HG02870 (cell line): ENCODE data around the gene SLC19A1.

Source experiments
- ATAC-seq: cut with Tn5 transposase; IDR thresholded peaks from one replicate; pipeline ENCODE4 v1.9.1; 2021; ENCODE audit warnings: mild to moderate bottlenecking, moderate library complexity; ENCODE audit not compliant: unreplicated experiment

SLC19A1 gene

GRCh38 chr21:45469273-45470086 lies 72.8 kb downstream of the SLC19A1 start:
- no peak for ATAC-seq

- no peak for ATAC-seq
Measured at GRCh38 chr21:45468971-45469272, 73.3 kb downstream of the SLC19A1 start.

- no peak for ATAC-seq
Measured at GRCh38 chr21:45468051-45468970, 73.9 kb downstream of the SLC19A1 start.

GRCh38 chr21:45467221-45467779 lies 74.9 kb downstream of the SLC19A1 start:
- no peak for ATAC-seq

GRCh38 chr21:45466330-45467220 lies 75.7 kb downstream of the SLC19A1 start:
- ATAC-seq = no peak

- no peak for ATAC-seq
Measured at GRCh38 chr21:45465611-45466329, 76.5 kb downstream of the SLC19A1 start.

GRCh38 chr21:45465105-45465504 lies 77.1 kb downstream of the SLC19A1 start:
- ATAC-seq = no peak

- ATAC-seq = no peak
Measured at GRCh38 chr21:45464309-45464708, 77.9 kb downstream of the SLC19A1 start.

- ATAC-seq = no peak
Measured at GRCh38 chr21:45463871-45464270, 78.4 kb downstream of the SLC19A1 start.

- ATAC-seq = no peak
Measured at GRCh38 chr21:45461806-45462341, 80.4 kb downstream of the SLC19A1 start.

GRCh38 chr21:45461369-45461750 lies 80.9 kb downstream of the SLC19A1 start:
- ATAC-seq = no peak

- no peak for ATAC-seq
Measured at GRCh38 chr21:45460611-45461368, 81.5 kb downstream of the SLC19A1 start.

GRCh38 chr21:45460011-45460565 lies 82.2 kb downstream of the SLC19A1 start:
- ATAC-seq = no peak

GRCh38 chr21:45459171-45460010 lies 82.8 kb downstream of the SLC19A1 start:
- no peak for ATAC-seq

- ATAC-seq = no peak
Measured at GRCh38 chr21:45458281-45459170, 83.7 kb downstream of the SLC19A1 start.

GRCh38 chr21:45457832-45458172 lies 84.4 kb downstream of the SLC19A1 start:
- no peak for ATAC-seq
